Stimulated activated naive CD8-positive, alpha-beta T cell treated with anti-CD3 and anti-CD28 coated beads, Interleukin-15, Interleukin-2, amounts not matched to agents 100 ng/mL and 50 ng/mL, for 24 hours (primary cell): ENCODE data around the gene ERMAP.

Experiments
- H3K27ac Mint-ChIP-seq: one replicate; pipeline ENCODE4 v1.8.0; 2021; ENCODE audit warnings: mild to moderate bottlenecking, mixed read lengths
- H3K27me3 Mint-ChIP-seq: one replicate; pipeline ENCODE4 v1.8.0; 2021; ENCODE audit warnings: mixed read lengths
- H3K36me3 Mint-ChIP-seq: one replicate; pipeline ENCODE4 v1.8.0; 2021; ENCODE audit warnings: low read depth, mixed read lengths
- H3K4me1 Mint-ChIP-seq: one replicate; pipeline ENCODE4 v1.8.0; 2021; ENCODE audit warnings: low read depth, mixed read lengths
- H3K4me3 Mint-ChIP-seq: one replicate; pipeline ENCODE4 v1.8.0; 2021; ENCODE audit warnings: mild to moderate bottlenecking, mixed read lengths
- H3K9me3 Mint-ChIP-seq: one replicate; pipeline ENCODE4 v1.8.0; 2021; ENCODE audit warnings: mixed read lengths

The ERMAP gene

GRCh38 chr1:42824481-42825035, 7.6 kb downstream of the ERMAP start:
- Mint-ChIP-seq H3K27ac (no peak overlapping the region), H3K36me3 (no peaks in the 10 kb centered on the region), H3K9me3 (no peaks in the 10 kb centered on the region), H3K4me3 (no peak overlapping the region), H3K4me1 (peaks cover 12% of the 10 kb centered on the region), H3K27me3 (no peaks in the 10 kb centered on the region)

- Mint-ChIP-seq H3K4me1 (peaks cover 12% of the 10 kb centered on the region), H3K4me3 (no peak overlapping the region), H3K9me3 (no peaks in the 10 kb centered on the region), H3K27me3 (no peaks in the 10 kb centered on the region), H3K27ac (no peak overlapping the region), H3K36me3 (no peaks in the 10 kb centered on the region)
These were observed 8.3 kb downstream of the ERMAP start for GRCh38 chr1:42825036-42825851.

GRCh38 chr1:42830631-42831030, 13.7 kb downstream of the ERMAP start:
- H3K4me3 Mint-ChIP-seq, result no peak overlapping the region
- H3K4me1 Mint-ChIP-seq, result no peaks in the 10 kb centered on the region
- no peaks in the 10 kb centered on the region for H3K27me3 Mint-ChIP-seq
- no peak overlapping the region for H3K27ac Mint-ChIP-seq
- H3K36me3 Mint-ChIP-seq, result no peaks in the 10 kb centered on the region
- no peaks in the 10 kb centered on the region for H3K9me3 Mint-ChIP-seq

DNA sequence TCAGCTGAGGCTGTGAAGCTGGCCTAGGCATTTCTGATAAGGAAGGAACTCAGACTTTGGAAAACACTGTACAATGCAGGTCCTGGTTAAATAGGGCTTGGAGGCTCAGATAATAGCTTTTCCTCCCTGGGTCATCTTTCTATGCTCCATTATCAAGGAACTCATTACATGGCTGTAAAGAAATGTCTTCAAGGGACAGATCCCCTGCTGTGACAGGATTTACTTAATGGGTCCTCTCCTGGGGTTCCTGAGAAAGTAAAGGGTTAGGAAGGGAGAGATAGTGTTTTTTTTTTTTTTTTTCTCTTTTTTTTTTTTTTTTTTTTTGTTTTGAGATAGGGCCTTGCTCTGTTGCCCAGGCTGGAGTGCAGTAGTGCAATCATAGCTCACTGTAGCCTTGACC, 14.4 kb downstream of the ERMAP start:
- H3K4me3 Mint-ChIP-seq, result no peak overlapping the region
- H3K9me3 Mint-ChIP-seq, result no peaks in the 10 kb centered on the region
- H3K27me3 Mint-ChIP-seq, result no peaks in the 10 kb centered on the region
- no peak overlapping the region for H3K27ac Mint-ChIP-seq
- H3K36me3 Mint-ChIP-seq, result no peaks in the 10 kb centered on the region
- no peaks in the 10 kb centered on the region for H3K4me1 Mint-ChIP-seq

- H3K36me3 Mint-ChIP-seq, result no peaks in the 10 kb centered on the region
- no peaks in the 10 kb centered on the region for H3K9me3 Mint-ChIP-seq
- no peak overlapping the region for H3K27ac Mint-ChIP-seq
- H3K27me3 Mint-ChIP-seq, result no peaks in the 10 kb centered on the region
- H3K4me3 Mint-ChIP-seq, result no peak overlapping the region
- H3K4me1 Mint-ChIP-seq, result no peaks in the 10 kb centered on the region
These were observed 15.8 kb downstream of the ERMAP start for GRCh38 chr1:42832641-42833240.

GRCh38 chr1:42833981-42834380, 17.1 kb downstream of the ERMAP start:
- no peak overlapping the region for H3K27ac Mint-ChIP-seq
- H3K4me1 Mint-ChIP-seq, result no peaks in the 10 kb centered on the region
- H3K4me3 Mint-ChIP-seq, result no peak overlapping the region
- no peaks in the 10 kb centered on the region for H3K36me3 Mint-ChIP-seq
- H3K9me3 Mint-ChIP-seq, result no peaks in the 10 kb centered on the region
- H3K27me3 Mint-ChIP-seq, result no peaks in the 10 kb centered on the region

- no peaks in the 10 kb centered on the region for H3K27me3 Mint-ChIP-seq
- no peaks in the 10 kb centered on the region for H3K4me1 Mint-ChIP-seq
- H3K9me3 Mint-ChIP-seq, result no peaks in the 10 kb centered on the region
- H3K27ac Mint-ChIP-seq, result peak overlapping the region; percentile 34
- no peaks in the 10 kb centered on the region for H3K36me3 Mint-ChIP-seq
- H3K4me3 Mint-ChIP-seq, result no peak overlapping the region
These were observed 17.9 kb downstream of the ERMAP start for GRCh38 chr1:42834803-42835202.

GRCh38 chr1:42835422-42835821, 18.5 kb downstream of the ERMAP start:
- H3K9me3 Mint-ChIP-seq, result no peaks in the 10 kb centered on the region
- no peaks in the 10 kb centered on the region for H3K4me1 Mint-ChIP-seq
- no peak overlapping the region for H3K4me3 Mint-ChIP-seq
- H3K36me3 Mint-ChIP-seq, result no peaks in the 10 kb centered on the region
- no peaks in the 10 kb centered on the region for H3K27me3 Mint-ChIP-seq
- H3K27ac Mint-ChIP-seq, result no peak overlapping the region

GRCh38 chr1:42837709-42838108, 20.8 kb downstream of the ERMAP start:
- Mint-ChIP-seq H3K4me3 (no peak overlapping the region), H3K36me3 (peaks cover 9% of the 10 kb centered on the region), H3K27me3 (no peaks in the 10 kb centered on the region), H3K9me3 (no peaks in the 10 kb centered on the region), H3K4me1 (no peaks in the 10 kb centered on the region), H3K27ac (no peak overlapping the region)

GRCh38 chr1:42838482-42839190, 21.7 kb downstream of the ERMAP start:
- Mint-ChIP-seq H3K27ac (no peak overlapping the region), H3K4me1 (no peaks in the 10 kb centered on the region), H3K27me3 (no peaks in the 10 kb centered on the region), H3K4me3 (no peak overlapping the region), H3K9me3 (no peaks in the 10 kb centered on the region), H3K36me3 (peaks cover 9% of the 10 kb centered on the region)

- no peak overlapping the region for H3K27ac Mint-ChIP-seq
- H3K4me1 Mint-ChIP-seq, result peaks cover 11% of the 10 kb centered on the region
- no peaks in the 10 kb centered on the region for H3K27me3 Mint-ChIP-seq
- H3K9me3 Mint-ChIP-seq, result no peaks in the 10 kb centered on the region
- peaks cover 14% of the 10 kb centered on the region for H3K36me3 Mint-ChIP-seq
- H3K4me3 Mint-ChIP-seq, result no peak overlapping the region
These were observed 24.1 kb downstream of the ERMAP start for GRCh38 chr1:42841010-42841409.

GRCh38 chr1:42841440-42842147, 24.7 kb downstream of the ERMAP start:
- Mint-ChIP-seq H3K4me1 (peaks cover 14% of the 10 kb centered on the region), H3K36me3 (peaks cover 14% of the 10 kb centered on the region), H3K9me3 (no peaks in the 10 kb centered on the region), H3K27ac (no peak overlapping the region), H3K4me3 (no peak overlapping the region), H3K27me3 (no peaks in the 10 kb centered on the region)

DNA sequence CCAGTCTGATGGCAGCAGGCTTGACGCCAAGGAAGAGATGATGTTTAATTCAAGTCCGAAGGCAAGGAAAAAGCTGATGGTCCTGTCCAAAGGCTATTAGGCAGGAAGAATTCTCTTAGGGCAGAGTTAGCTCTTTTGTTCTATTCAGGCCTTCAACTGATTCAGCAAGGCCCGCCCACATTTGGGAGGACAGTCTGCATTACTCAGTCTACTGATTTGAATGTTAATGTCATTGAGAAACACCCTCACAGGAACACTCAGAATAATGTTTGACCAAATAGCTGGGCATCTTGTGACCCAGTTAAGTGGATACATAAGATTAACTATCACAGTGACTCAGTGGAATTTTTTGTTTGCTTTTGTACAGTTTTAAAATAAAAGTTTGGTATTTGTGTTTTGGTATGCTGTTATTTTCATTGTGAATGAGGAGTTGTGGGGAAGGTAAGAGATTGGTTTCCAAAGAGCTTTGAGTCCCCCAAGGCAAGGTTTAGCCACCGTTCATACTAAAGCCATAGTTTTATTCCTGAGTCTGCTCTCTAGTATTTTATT, 27.7 kb downstream of the ERMAP start:
- Mint-ChIP-seq H3K36me3 (peaks cover 21% of the 10 kb centered on the region), H3K27ac (no peak overlapping the region), H3K4me1 (peaks cover 38% of the 10 kb centered on the region), H3K27me3 (no peaks in the 10 kb centered on the region), H3K9me3 (no peaks in the 10 kb centered on the region), H3K4me3 (no peak overlapping the region)

- no peaks in the 10 kb centered on the region for H3K27me3 Mint-ChIP-seq
- H3K9me3 Mint-ChIP-seq, result no peaks in the 10 kb centered on the region
- no peak overlapping the region for H3K27ac Mint-ChIP-seq
- H3K36me3 Mint-ChIP-seq, result peaks cover 26% of the 10 kb centered on the region
- H3K4me1 Mint-ChIP-seq, result peaks cover 42% of the 10 kb centered on the region
- H3K4me3 Mint-ChIP-seq, result no peak overlapping the region
These were observed 28.3 kb downstream of the ERMAP start for GRCh38 chr1:42845193-42845592.
